ENCODE measurements around the gene MACROD2. TPM values are rescaled to one million over a fixed set of nuclear protein-coding genes. Genes with fewer than 3 reads are reported as not detected.
"Not testable (repeated sequence)": the region's sequence is repeated elsewhere in the genome, so short reads cannot be mapped to it uniquely, and the experiment has no call there.

MACROD2 gene
- total RNA-seq, 1 experiment from 2014 or later = 1.6 TPM

DNA sequence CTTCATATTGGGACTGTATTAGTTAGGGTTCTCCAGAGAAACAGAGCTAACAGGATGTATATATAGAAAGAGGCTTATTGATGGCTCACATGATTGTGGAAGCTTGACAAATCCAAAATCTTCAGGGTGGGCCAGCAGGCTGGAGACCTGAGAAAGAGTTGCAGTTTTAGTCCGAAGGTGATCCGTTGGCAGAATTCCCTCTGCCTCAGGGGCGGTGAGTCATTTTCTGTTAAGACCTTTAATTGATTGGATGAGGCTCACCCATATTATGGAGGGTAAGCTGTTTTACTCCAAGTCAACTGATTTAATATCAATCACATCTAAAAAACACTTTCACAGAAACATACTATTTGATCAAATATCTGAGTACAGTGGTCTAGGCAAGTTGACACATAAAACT is 228.5 kb downstream of the MACROD2 start:
- Histone ChIP-seq H4K91ac (ENCODE audit: insufficient read length, low read depth, low read length) (no peak overlapping the region), H2BK20ac (ENCODE audit: low read depth, low read length, poor library complexity, severe bottlenecking) (no peak overlapping the region), H2BK5ac (ENCODE audit: insufficient read length, low read length) (no peak overlapping the region), H3K23me2 (ENCODE audit: insufficient read length, low read depth, low read length, poor library complexity, severe bottlenecking) (no peaks in the 10 kb centered on the region), H4K8ac (replicated peaks; ENCODE audit: insufficient read length, low read depth, low read length) (no peak overlapping the region), H2BK120ac (ENCODE audit: low read depth, low read length, poor library complexity, severe bottlenecking) (no peak overlapping the region), H4K20me1 (ENCODE audit: control insufficient read depth, insufficient read depth, insufficient read length) (no peaks in the 10 kb centered on the region), H2AFZ (ENCODE audit: low read length) (no peak overlapping the region), H2BK15ac (ENCODE audit: low read depth, low read length) (no peak overlapping the region), H3K4me1 (ENCODE audit: insufficient read depth, low read length) (no peaks in the 10 kb centered on the region; the same call in 1 of the 2 replicates), H3K79me2 (ENCODE audit: insufficient read depth, low read length) (no peaks in the 10 kb centered on the region), H3K4ac (ENCODE audit: low read depth, low read length) (no peak overlapping the region), H3K79me1 (ENCODE audit: insufficient read depth, low read depth, low read length, poor library complexity, severe bottlenecking) (no peaks in the 10 kb centered on the region), H2BK12ac (ENCODE audit: insufficient read length, low read depth, low read length) (no peak overlapping the region), H4K5ac (ENCODE audit: insufficient read length, low read depth, low read length) (no peak overlapping the region), H3K27ac (ENCODE audit: insufficient read length, low read depth, low read length) (no peak overlapping the region), H3T11ph (ENCODE audit: low read length) (no peak overlapping the region), H3K14ac (ENCODE audit: insufficient read depth, low read length) (no peak overlapping the region), H3K9ac (ENCODE audit: extremely low read depth, insufficient read length, low read length) (no peak overlapping the region), H3K9me3 (ENCODE audit: control insufficient read depth, low read depth, low read length) (no peaks in the 10 kb centered on the region), H3K56ac (ENCODE audit: insufficient read length, low read depth, low read length) (no peak overlapping the region), H3K4me2 (ENCODE audit: insufficient read depth, insufficient read length, low read length) (no peak overlapping the region), H3K27me3 (ENCODE audit: insufficient read depth, low read length) (no peaks in the 10 kb centered on the region), H3K18ac (ENCODE audit: insufficient read length, low read depth, low read length) (no peak overlapping the region), H3K23ac (ENCODE audit: insufficient read length, low read depth, low read length) (no peak overlapping the region), H2AK5ac (ENCODE audit: insufficient read length, low read length) (no peak overlapping the region)
- H3K4me1 Mint-ChIP-seq = peaks cover 18 to 23% of the 10 kb centered on the region in 2 experiments
- TF ChIP-seq, protein P1, sequence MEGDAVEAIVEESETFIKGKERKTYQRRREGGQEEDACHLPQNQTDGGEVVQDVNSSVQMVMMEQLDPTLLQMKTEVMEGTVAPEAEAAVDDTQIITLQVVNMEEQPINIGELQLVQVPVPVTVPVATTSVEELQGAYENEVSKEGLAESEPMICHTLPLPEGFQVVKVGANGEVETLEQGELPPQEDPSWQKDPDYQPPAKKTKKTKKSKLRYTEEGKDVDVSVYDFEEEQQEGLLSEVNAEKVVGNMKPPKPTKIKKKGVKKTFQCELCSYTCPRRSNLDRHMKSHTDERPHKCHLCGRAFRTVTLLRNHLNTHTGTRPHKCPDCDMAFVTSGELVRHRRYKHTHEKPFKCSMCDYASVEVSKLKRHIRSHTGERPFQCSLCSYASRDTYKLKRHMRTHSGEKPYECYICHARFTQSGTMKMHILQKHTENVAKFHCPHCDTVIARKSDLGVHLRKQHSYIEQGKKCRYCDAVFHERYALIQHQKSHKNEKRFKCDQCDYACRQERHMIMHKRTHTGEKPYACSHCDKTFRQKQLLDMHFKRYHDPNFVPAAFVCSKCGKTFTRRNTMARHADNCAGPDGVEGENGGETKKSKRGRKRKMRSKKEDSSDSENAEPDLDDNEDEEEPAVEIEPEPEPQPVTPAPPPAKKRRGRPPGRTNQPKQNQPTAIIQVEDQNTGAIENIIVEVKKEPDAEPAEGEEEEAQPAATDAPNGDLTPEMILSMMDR (conservative IDR thresholded peaks at IDR 0.05) = no peak
- H3K27me3 Mint-ChIP-seq (ENCODE audit: low read depth) = no peaks in the 10 kb centered on the region
- H3K36me3 Mint-ChIP-seq (ENCODE audit: insufficient read depth in 1 of 3, low read depth in 3 of 3) = peaks cover 2 to 10% (median 10%) of the 10 kb centered on the region in 3 experiments; a peak in 6 of 7 replicates
- no peak overlapping the region for H3K27ac Mint-ChIP-seq
- no peak for DNase-seq
- peaks cover 5 to 9% of the 10 kb centered on the region in 2 experiments for H3K9me3 Mint-ChIP-seq
- H3K4me3 Mint-ChIP-seq = no peak overlapping the region
- WGBS (ENCODE audit: extremely low coverage, insufficient read length, low lambda C conversion rate) = no CpG with 5 or more reads among the region's 3 CpGs

DNA sequence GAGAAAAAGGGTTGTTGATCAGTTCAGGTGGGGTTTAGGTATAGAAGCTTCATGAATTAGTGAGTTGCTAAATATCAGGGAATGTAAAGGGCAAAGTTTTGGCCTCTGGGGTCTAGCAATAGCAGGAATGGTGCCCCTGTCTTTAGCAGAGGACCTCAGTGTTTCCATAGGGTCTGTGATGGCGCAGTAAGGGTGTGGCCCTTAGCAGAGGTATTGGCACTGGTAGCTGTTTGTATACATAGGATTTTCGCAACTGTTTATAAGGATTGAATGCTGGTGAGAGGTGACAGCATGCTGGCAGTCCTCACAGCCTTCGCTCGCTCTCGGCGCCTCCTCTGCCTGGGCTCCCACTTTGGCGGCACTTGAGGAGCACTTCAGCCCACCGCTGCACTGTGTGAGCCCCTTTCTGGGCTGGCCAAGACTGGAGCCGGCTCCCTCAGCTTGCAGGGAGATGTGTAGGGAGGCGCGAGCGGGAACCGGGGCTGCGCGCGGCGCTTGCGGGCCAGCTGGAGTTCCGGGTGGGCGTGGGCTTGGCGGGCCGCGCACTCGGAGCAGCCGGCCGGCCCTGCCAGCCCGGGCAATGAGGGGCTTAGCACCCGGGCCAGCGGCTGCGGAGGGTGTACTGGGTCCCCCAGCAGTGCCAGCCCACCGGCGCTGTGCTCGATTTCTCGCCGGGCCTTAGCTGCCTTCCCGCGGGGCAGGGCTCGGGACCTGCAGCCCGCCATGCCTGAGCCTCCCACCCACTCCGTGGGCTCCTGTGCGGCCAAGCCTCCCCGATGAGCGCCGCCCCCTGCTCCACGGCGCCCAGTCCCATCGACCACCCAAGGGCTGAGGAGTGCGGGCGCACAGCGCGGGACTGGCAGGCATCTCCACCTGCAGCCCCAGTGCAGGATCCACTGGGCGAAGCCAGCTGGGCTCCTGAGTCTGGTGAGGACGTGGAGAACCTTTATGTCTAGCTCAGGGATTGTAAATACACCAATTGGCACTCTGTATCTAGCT is 231.0 kb downstream of the MACROD2 start:
- H2BK15ac ChIP-seq (ENCODE audit: low read depth, low read length); H3K27me3 Mint-ChIP-seq (ENCODE audit: low read depth); H3K36me3 Mint-ChIP-seq (ENCODE audit: insufficient read depth in 1 of 3, low read depth in 3 of 3); H3K23ac ChIP-seq (ENCODE audit: insufficient read length, low read depth, low read length); H3K79me1 ChIP-seq (ENCODE audit: insufficient read depth, low read depth, low read length, poor library complexity, severe bottlenecking); H3K4me1 ChIP-seq (ENCODE audit: insufficient read depth, low read length); H2BK5ac ChIP-seq (ENCODE audit: insufficient read length, low read length); H2AK5ac ChIP-seq (ENCODE audit: insufficient read length, low read length); H3K14ac ChIP-seq (ENCODE audit: insufficient read depth, low read length); H3K9ac ChIP-seq (ENCODE audit: extremely low read depth, insufficient read length, low read length); H3K27ac Mint-ChIP-seq; H3K4me1 Mint-ChIP-seq; H4K20me1 ChIP-seq (ENCODE audit: control insufficient read depth, insufficient read depth, insufficient read length); H3K18ac ChIP-seq (ENCODE audit: insufficient read length, low read depth, low read length); DNase-seq; H3K4me2 ChIP-seq (ENCODE audit: insufficient read depth, insufficient read length, low read length); H3K4ac ChIP-seq (ENCODE audit: low read depth, low read length); H3K79me2 ChIP-seq (ENCODE audit: insufficient read depth, low read length); H3K23me2 ChIP-seq (ENCODE audit: insufficient read length, low read depth, low read length, poor library complexity, severe bottlenecking); H3K9me3 ChIP-seq (ENCODE audit: control insufficient read depth, low read depth, low read length); H3K27me3 ChIP-seq (ENCODE audit: insufficient read depth, low read length); H4K8ac ChIP-seq (replicated peaks; ENCODE audit: insufficient read length, low read depth, low read length); H2BK12ac ChIP-seq (ENCODE audit: insufficient read length, low read depth, low read length); H3K9me3 Mint-ChIP-seq; H3K27ac ChIP-seq (ENCODE audit: insufficient read length, low read depth, low read length); H4K91ac ChIP-seq (ENCODE audit: insufficient read length, low read depth, low read length); H3T11ph ChIP-seq (ENCODE audit: low read length); H2BK20ac ChIP-seq (ENCODE audit: low read depth, low read length, poor library complexity, severe bottlenecking); H3K4me3 Mint-ChIP-seq; H3K56ac ChIP-seq (ENCODE audit: insufficient read length, low read depth, low read length); H2AFZ ChIP-seq (ENCODE audit: low read length); H4K5ac ChIP-seq (ENCODE audit: insufficient read length, low read depth, low read length); H2BK120ac ChIP-seq (ENCODE audit: low read depth, low read length, poor library complexity, severe bottlenecking): not testable (repeated sequence)
- WGBS (ENCODE audit: extremely low coverage, insufficient read length, low lambda C conversion rate) = no CpG with 5 or more reads among the region's 53 CpGs

Measured in H9 (cell line).